ENCODE measurements around the gene LDHAL6B.

DNA sequence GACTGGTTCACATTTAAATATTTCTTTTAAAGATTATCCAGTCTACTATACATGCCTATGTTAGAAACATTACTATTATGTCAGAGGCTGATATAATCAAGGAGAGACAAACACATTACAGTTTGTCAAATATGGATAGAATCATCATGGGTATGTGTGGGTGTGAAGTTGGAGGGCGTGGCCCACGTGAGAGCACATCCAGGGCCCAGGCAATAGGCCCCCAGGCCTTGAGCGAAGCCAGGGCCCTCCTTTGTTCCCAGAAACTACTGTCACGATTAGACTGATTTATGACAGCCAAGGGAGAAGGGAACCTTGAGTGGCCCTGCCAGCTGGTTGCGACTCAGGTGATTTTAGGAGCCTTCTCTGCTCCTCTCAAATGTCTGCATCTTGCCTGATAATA is 26.9 kb upstream of the LDHAL6B start:
- TF ChIP-seq, protein P1, sequence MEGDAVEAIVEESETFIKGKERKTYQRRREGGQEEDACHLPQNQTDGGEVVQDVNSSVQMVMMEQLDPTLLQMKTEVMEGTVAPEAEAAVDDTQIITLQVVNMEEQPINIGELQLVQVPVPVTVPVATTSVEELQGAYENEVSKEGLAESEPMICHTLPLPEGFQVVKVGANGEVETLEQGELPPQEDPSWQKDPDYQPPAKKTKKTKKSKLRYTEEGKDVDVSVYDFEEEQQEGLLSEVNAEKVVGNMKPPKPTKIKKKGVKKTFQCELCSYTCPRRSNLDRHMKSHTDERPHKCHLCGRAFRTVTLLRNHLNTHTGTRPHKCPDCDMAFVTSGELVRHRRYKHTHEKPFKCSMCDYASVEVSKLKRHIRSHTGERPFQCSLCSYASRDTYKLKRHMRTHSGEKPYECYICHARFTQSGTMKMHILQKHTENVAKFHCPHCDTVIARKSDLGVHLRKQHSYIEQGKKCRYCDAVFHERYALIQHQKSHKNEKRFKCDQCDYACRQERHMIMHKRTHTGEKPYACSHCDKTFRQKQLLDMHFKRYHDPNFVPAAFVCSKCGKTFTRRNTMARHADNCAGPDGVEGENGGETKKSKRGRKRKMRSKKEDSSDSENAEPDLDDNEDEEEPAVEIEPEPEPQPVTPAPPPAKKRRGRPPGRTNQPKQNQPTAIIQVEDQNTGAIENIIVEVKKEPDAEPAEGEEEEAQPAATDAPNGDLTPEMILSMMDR (IDR thresholded peaks at IDR 0.05), result no peak
- no peak for TF ChIP-seq POLR2A (IDR thresholded peaks at IDR 0.05)
- TF ChIP-seq EP300 (IDR thresholded peaks at IDR 0.05), result no peak
- no peak for TF ChIP-seq POLR2AphosphoS5 (IDR thresholded peaks at IDR 0.05)
